Lung (tissue), 12 donors: ENCODE results near the gene NTRK2. TPM values are rescaled to one million over a fixed set of nuclear protein-coding genes. Genes with fewer than 3 reads are reported as not detected.

Experiments
- ATAC-seq: fragments of 200-7000 bp; cut with Tn5 transposase; one replicate; pipeline ENCODE4 v1.9.1; 2020; ENCODE audit warnings: moderate number of reproducible peaks; ENCODE audit not compliant: insufficient read depth, low FRiP score
- DNase-seq, 3 donors: peaks; one replicate each; pipeline ENCODE4 v3.0.0-alpha.2; 2013 to 2017
- H3K27ac ChIP-seq, 2 donors: one replicate each; pipeline ENCODE4 v1.5.1; 2013; ENCODE audit warnings: mild to moderate bottlenecking in 2 of 2, moderate library complexity in 2 of 2, control low read depth in 1 of 2, inconsistent platforms in 1 of 2, low read depth in 1 of 2, low read length in 1 of 2
- H3K27me3 ChIP-seq, 3 donors: one replicate each; pipeline ENCODE4 v1.5.1; 2013; ENCODE audit warnings: low read length in 2 of 3; ENCODE audit not compliant: control insufficient read depth in 3 of 3, insufficient read depth in 3 of 3
- H3K36me3 ChIP-seq, 4 donors: one replicate each; pipeline ENCODE4 v1.5.1; 2013; ENCODE audit warnings: low read length in 4 of 4, mild to moderate bottlenecking in 1 of 4, moderate library complexity in 1 of 4; ENCODE audit not compliant: control insufficient read depth in 4 of 4, insufficient read depth in 4 of 4
- H3K4me1 ChIP-seq, 5 donors: one replicate each; pipeline ENCODE4 v1.5.1; 2013; ENCODE audit warnings: low read length in 5 of 5, mild to moderate bottlenecking in 2 of 5, moderate library complexity in 1 of 5; ENCODE audit not compliant: control insufficient read depth in 5 of 5, insufficient read depth in 5 of 5
- H3K4me3 ChIP-seq: one replicate; pipeline ENCODE4 v1.5.1; 2013; ENCODE audit warnings: mild to moderate bottlenecking, control low read depth, moderate library complexity
- H3K9ac ChIP-seq, 2 donors: one replicate each; pipeline ENCODE4 v1.5.1; 2013; ENCODE audit warnings: low read length in 2 of 2, control low read depth in 1 of 2; ENCODE audit not compliant: insufficient read depth in 1 of 2
- H3K9me3 ChIP-seq, 4 donors: one replicate each; pipeline ENCODE4 v1.5.1; 2013; ENCODE audit warnings: low read length in 3 of 4, mild to moderate bottlenecking in 1 of 4, moderate library complexity in 1 of 4; ENCODE audit not compliant: control insufficient read depth in 4 of 4, insufficient read depth in 3 of 4
- WGBS, 2 donors: extraction: QIAGEN DNeasy Blood & Tissue Kit; methylation state at CpG; one replicate each; pipeline ENCODE4 v1.1.7; 2013; 5-methylcytosine and 5-hydroxymethylcytosine counted together
- polyA plus RNA-seq, 2 donors: library from polyadenylated mRNA; stranded (reverse); fragments of 200-250 nt; gene quantifications; one replicate each; pipeline ENCODE4 v1.2.1, GENCODE V29; 2013
- total RNA-seq, 2 donors: library from RNA; depleted of rRNA in 1 of 2; stranded (reverse); fragments of >200 nt in 1 of 2; gene quantifications; one replicate each; pipeline ENCODE4 v1.2.1, GENCODE V29; 2014 to 2021
- TF ChIP-seq, protein P1 (sequence below): IDR thresholded peaks from 2 replicates; pipeline ENCODE4 v1.5.1; 2012; ENCODE audit warnings: mild to moderate bottlenecking; ENCODE audit errors: control extremely low read depth, extremely low read depth
- donor health status: control.
- donor health status: control.
- donor health status: Bipolar disorder and iron deficiency.
- donor health status: healthy.
- donor health status: DM: yes; HTN: yes; CAD: no.

NTRK2 gene
- total and polyA plus RNA-seq, 4 donors = 0.33 to 14.4 (median 3.3) TPM

DNA sequence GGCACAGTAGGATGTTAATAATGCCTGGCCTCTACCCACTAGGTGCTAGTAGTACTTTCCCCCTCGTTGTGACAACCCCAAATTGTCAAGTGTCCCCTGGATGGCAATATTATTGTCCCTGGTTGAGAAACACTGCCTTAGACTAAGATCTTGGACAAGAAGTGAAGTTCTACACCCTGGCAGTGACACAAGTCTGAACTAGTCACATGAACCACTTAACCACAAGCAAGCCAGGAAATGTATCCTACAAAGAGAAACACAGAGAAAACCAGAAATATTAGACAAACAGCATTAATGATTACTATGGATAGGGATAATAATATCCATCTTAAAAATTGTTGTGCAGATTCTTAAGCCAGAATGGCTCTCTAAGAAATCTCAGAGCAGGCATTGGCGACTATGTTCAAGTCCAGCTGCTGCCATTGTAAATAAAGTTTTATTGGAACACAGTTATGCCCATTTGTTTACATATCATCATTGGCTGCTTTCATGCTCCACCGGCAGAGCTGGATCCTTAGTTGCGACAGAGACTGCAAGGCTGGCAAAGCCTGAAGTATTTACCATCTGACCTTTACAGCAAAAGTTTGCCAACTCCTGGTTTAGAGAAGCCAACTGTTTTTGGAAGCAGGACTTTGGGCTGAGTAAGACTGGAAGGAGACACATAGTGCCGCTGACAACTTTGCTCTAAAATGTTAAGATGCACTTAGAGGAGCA lies 80.8 kb downstream of the NTRK2 start:
- Histone ChIP-seq H3K27me3 (peaks cover 0 to 4% (median 0%) of the 10 kb centered on the region in 3 donors), H3K9ac (no peak overlapping the region), H3K4me3 (no peak overlapping the region), H3K4me1 (peaks cover 0 to 1% (median 0%) of the 10 kb centered on the region in 5 donors), H3K27ac (no peak overlapping the region), H3K9me3 (no peaks in the 10 kb centered on the region), H3K36me3 (no peaks in the 10 kb centered on the region)
- DNase-seq (no peak), ATAC-seq (no peak)
- TF ChIP-seq, protein P1, sequence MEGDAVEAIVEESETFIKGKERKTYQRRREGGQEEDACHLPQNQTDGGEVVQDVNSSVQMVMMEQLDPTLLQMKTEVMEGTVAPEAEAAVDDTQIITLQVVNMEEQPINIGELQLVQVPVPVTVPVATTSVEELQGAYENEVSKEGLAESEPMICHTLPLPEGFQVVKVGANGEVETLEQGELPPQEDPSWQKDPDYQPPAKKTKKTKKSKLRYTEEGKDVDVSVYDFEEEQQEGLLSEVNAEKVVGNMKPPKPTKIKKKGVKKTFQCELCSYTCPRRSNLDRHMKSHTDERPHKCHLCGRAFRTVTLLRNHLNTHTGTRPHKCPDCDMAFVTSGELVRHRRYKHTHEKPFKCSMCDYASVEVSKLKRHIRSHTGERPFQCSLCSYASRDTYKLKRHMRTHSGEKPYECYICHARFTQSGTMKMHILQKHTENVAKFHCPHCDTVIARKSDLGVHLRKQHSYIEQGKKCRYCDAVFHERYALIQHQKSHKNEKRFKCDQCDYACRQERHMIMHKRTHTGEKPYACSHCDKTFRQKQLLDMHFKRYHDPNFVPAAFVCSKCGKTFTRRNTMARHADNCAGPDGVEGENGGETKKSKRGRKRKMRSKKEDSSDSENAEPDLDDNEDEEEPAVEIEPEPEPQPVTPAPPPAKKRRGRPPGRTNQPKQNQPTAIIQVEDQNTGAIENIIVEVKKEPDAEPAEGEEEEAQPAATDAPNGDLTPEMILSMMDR = no peak
- 57 to 72% methylated on average over 5 of the region's 5 CpGs for WGBS, 2 donors

DNA sequence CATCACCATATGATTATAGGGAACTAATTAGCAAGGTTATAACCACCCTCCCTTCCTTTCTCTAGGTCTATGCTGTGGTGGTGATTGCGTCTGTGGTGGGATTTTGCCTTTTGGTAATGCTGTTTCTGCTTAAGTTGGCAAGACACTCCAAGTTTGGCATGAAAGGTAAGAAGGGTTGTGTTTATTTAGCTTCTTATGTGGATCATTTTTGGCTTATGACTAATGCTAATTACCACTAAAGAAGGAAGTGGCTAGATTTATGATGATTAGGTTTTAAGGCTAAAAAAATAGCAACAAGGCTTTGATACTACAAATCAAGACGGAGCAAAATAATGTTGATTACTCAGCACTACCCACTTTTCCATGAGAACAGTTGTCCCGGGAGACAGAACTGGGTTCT lies 82.4 kb downstream of the NTRK2 start:
- DNase-seq = no peak
- no peak overlapping the region for H3K4me3 ChIP-seq
- H3K9ac ChIP-seq = no peak overlapping the region
- ATAC-seq = no peak
- no peak overlapping the region for H3K27ac ChIP-seq
- H3K36me3 ChIP-seq = no peaks in the 10 kb centered on the region
- 61 to 85% methylated on average over 3 of the region's 3 CpGs for WGBS, 2 donors
- TF ChIP-seq, protein P1 = no peak
- peaks cover 0 to 3% (median 0%) of the 10 kb centered on the region in 3 donors for H3K27me3 ChIP-seq
- H3K9me3 ChIP-seq = no peaks in the 10 kb centered on the region
- peaks cover 0 to 3% (median 1%) of the 10 kb centered on the region in 5 donors for H3K4me1 ChIP-seq

DNA sequence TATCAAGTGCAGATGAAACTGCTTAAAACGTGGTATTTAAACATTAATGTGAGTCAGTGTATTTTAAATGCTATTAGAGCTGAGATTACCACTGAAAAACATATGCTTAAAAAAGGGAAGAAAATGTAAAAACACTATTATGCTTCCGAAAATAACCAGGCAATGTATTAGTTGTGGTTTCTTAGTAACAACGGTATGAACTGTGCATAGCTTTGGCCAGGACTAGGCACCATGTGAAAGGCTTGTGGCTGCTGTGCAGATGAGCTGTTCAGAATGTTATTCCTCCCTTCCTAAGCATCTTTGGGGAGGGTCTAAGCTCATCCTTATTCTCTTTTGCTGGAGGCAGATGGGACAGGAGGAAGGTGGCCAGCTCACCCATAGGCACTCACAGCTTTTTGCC lies 84.9 kb downstream of the NTRK2 start:
- ATAC-seq = no peak
- TF ChIP-seq, protein P1 = no peak
- Histone ChIP-seq H3K36me3 (no peaks in the 10 kb centered on the region), H3K27me3 (no peaks in the 10 kb centered on the region), H3K9me3 (no peaks in the 10 kb centered on the region), H3K9ac (no peak overlapping the region), H3K4me1 (peaks cover 0 to 3% (median 2%) of the 10 kb centered on the region in 5 donors), H3K27ac (no peak overlapping the region), H3K4me3 (no peak overlapping the region)
- no peak for DNase-seq
- 64 to 74% methylated on average over 3 of the region's 3 CpGs for whole genome bisulfite sequencing, 2 donors

DNA sequence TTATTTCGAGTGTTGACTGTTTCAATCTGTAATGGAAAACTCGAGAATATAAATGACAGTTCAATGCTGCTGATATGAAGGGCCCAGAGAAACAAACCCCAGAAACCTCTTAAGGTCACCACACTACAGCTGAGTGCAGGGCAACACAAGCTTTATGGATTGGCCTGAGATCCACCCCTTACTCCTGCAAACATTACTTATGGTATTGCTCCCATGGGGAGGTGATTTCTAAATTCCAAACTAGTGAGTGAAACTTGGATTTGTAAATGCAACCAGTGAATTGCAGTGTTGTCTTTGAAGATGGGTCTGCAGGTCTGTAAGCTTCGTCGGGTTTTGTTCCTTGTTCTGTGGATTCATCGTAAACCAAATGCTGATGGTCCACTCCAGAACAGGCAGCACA lies 85.4 kb downstream of the NTRK2 start:
- H3K27me3 ChIP-seq = peaks cover 0 to 2% (median 0%) of the 10 kb centered on the region in 3 donors
- ATAC-seq = no peak
- 92 to 95% methylated on average over 5 of the region's 5 CpGs for WGBS, 2 donors
- H3K4me3 ChIP-seq = no peak overlapping the region
- no peak for DNase-seq
- no peaks in the 10 kb centered on the region for H3K9me3 ChIP-seq
- peaks cover 0 to 3% (median 2%) of the 10 kb centered on the region in 5 donors for H3K4me1 ChIP-seq
- H3K27ac ChIP-seq = no peak overlapping the region
- TF ChIP-seq, protein P1 = no peak
- H3K9ac ChIP-seq = no peak overlapping the region
- H3K36me3 ChIP-seq = no peaks in the 10 kb centered on the region
